Astrocyte (in vitro differentiated cells and primary cell): Measurements from ENCODE around the gene HSPG2. TPM values are rescaled to one million over a fixed set of nuclear protein-coding genes. Genes with fewer than 3 reads are reported as not detected.

Experiments used
- DNase-seq: peaks from one replicate; pipeline ENCODE4 v3.0.0-alpha.2; 2010; ENCODE audit warnings: low read depth
- FAIRE-seq: peaks from 2 replicates; lab custom pipeline; 2011; peaks lifted over from hg19 to GRCh38; lab: Jason Lieb, UNC
- H2AFZ ChIP-seq: 2 replicates; pipeline ENCODE4 v1.6.0; 2012; ENCODE audit warnings: low read depth, low read length, inconsistent platforms
- H3K27ac ChIP-seq: 2 replicates; pipeline ENCODE4 v1.5.1; 2011; ENCODE audit warnings: low read depth, low read length, inconsistent platforms
- H3K27me3 ChIP-seq: 2 replicates; pipeline ENCODE4 v1.6.0; 2011; ENCODE audit warnings: low read length, inconsistent platforms; ENCODE audit not compliant: insufficient read depth
- H3K36me3 ChIP-seq: 2 replicates; pipeline ENCODE4 v1.5.1; 2011; ENCODE audit warnings: low read length, inconsistent platforms; ENCODE audit not compliant: insufficient read depth
- H3K4me1 ChIP-seq: 2 replicates; pipeline ENCODE4 v1.5.1; 2011; ENCODE audit warnings: low read length, inconsistent platforms; ENCODE audit not compliant: insufficient read depth
- H3K4me2 ChIP-seq: 2 replicates; pipeline ENCODE4 v1.6.0; 2012; ENCODE audit warnings: low read length, inconsistent platforms
- H3K4me3 ChIP-seq: 2 replicates; pipeline ENCODE4 v1.5.1; 2011; ENCODE audit warnings: low read depth, mild to moderate bottlenecking, low read length, inconsistent platforms; ENCODE audit not compliant: insufficient read depth
- H3K79me2 ChIP-seq: 2 replicates; pipeline ENCODE4 v1.6.0; 2012; ENCODE audit warnings: mild to moderate bottlenecking, low read length, inconsistent platforms; ENCODE audit not compliant: insufficient read depth
- H3K9ac ChIP-seq: 2 replicates; pipeline ENCODE4 v1.6.0; 2012; ENCODE audit warnings: mild to moderate bottlenecking, low read length, inconsistent platforms
- H3K9me3 ChIP-seq: 2 replicates; pipeline ENCODE4 v1.5.1; 2012; ENCODE audit warnings: low read depth, mild to moderate bottlenecking, low read length, inconsistent platforms; ENCODE audit not compliant: insufficient read depth
- H4K20me1 ChIP-seq: 2 replicates; pipeline ENCODE4 v1.6.0; 2012; ENCODE audit warnings: low read length, inconsistent platforms; ENCODE audit not compliant: insufficient read depth
- H3K27ac Mint-ChIP-seq: one replicate; pipeline ENCODE4 v1.8.0; 2021; ENCODE audit warnings: mild to moderate bottlenecking, mixed read lengths; ENCODE audit not compliant: unreplicated experiment
- H3K27me3 Mint-ChIP-seq: one replicate; pipeline ENCODE4 v1.8.0; 2021; ENCODE audit warnings: low read depth, mixed read lengths; ENCODE audit not compliant: unreplicated experiment
- H3K36me3 Mint-ChIP-seq: one replicate; pipeline ENCODE4 v1.8.0; 2021; ENCODE audit warnings: low read depth, mixed read lengths; ENCODE audit not compliant: unreplicated experiment
- H3K4me1 Mint-ChIP-seq: one replicate; pipeline ENCODE4 v1.8.0; 2021; ENCODE audit warnings: low read depth, mixed read lengths; ENCODE audit not compliant: unreplicated experiment
- H3K4me3 Mint-ChIP-seq: one replicate; pipeline ENCODE4 v1.8.0; 2021; ENCODE audit warnings: mild to moderate bottlenecking, moderate library complexity, mixed read lengths; ENCODE audit not compliant: unreplicated experiment
- H3K9me3 Mint-ChIP-seq: one replicate; pipeline ENCODE4 v1.8.0; 2021; ENCODE audit warnings: mild to moderate bottlenecking, mixed read lengths; ENCODE audit not compliant: unreplicated experiment
- EZH2 ChIP-seq: IDR thresholded peaks from 2 replicates; pipeline ENCODE4 v1.6.1; 2012; ENCODE audit warnings: mild to moderate bottlenecking, low read length, inconsistent platforms; ENCODE audit not compliant: insufficient read depth
- total RNA-seq: library from RNA; stranded (reverse); gene quantifications from 2 replicates; pipeline ENCODE4 v1.2.1, GENCODE V29; 2021
- TF ChIP-seq, protein P1 (sequence below): IDR thresholded peaks from 2 replicates; pipeline ENCODE4 v1.5.1; 2011; ENCODE audit warnings: low read depth, mild to moderate bottlenecking, inconsistent platforms, low read length, moderate library complexity; ENCODE audit not compliant: insufficient read depth

The HSPG2 gene
- total RNA-seq, 1 donor from 2014 or later: 249 TPM

DNA sequence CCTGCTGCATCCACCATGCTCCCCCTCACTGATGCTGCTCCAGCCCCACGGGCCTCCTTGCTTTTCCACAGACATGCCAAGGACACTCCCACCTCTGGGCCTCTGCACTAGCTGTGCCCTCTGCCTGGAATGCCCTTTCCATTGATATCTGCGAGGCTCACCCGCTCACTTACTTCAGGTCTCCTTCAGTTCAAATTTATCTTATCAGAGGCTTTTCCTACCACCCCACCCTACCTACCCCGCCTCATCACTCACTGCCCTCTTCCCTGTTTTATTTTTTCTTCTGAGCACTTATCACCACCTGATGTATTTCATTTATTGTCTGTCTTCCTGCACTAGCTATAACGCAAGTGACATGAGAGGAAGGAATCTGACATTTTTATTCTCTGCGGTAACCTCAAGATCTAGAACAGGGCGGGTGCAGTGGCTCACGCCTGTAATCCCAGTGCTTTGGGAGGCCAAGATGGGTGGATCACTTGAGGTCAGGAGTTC lies 7.0 kb downstream of the HSPG2 start:
- H3K27ac Mint-ChIP-seq: peak overlapping the region; percentile 94
- H3K36me3 Mint-ChIP-seq: peaks cover 15% of the 10 kb centered on the region
- H3K27me3 Mint-ChIP-seq: no peaks in the 10 kb centered on the region
- peaks cover 4% of the 10 kb centered on the region for H3K36me3 ChIP-seq
- peaks cover 47% of the 10 kb centered on the region for H3K4me1 Mint-ChIP-seq
- H3K4me1 ChIP-seq: peaks cover 62% of the 10 kb centered on the region
- no peak overlapping the region for H3K4me2 ChIP-seq
- peak overlapping the region; percentile 65 for H3K4me3 Mint-ChIP-seq
- no peak overlapping the region for H2AFZ ChIP-seq
- no peak for FAIRE-seq
- no peak for DNase-seq
- peak overlapping the region; percentile 73 for H3K9ac ChIP-seq
- TF ChIP-seq EZH2: no peak
- TF ChIP-seq, protein P1, sequence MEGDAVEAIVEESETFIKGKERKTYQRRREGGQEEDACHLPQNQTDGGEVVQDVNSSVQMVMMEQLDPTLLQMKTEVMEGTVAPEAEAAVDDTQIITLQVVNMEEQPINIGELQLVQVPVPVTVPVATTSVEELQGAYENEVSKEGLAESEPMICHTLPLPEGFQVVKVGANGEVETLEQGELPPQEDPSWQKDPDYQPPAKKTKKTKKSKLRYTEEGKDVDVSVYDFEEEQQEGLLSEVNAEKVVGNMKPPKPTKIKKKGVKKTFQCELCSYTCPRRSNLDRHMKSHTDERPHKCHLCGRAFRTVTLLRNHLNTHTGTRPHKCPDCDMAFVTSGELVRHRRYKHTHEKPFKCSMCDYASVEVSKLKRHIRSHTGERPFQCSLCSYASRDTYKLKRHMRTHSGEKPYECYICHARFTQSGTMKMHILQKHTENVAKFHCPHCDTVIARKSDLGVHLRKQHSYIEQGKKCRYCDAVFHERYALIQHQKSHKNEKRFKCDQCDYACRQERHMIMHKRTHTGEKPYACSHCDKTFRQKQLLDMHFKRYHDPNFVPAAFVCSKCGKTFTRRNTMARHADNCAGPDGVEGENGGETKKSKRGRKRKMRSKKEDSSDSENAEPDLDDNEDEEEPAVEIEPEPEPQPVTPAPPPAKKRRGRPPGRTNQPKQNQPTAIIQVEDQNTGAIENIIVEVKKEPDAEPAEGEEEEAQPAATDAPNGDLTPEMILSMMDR: no peak
- peaks cover 38% of the 10 kb centered on the region for H4K20me1 ChIP-seq
- H3K9me3 Mint-ChIP-seq: no peaks in the 10 kb centered on the region
- H3K79me2 ChIP-seq: peaks cover 97% of the 10 kb centered on the region
- peak overlapping the region; percentile 85 for H3K27ac ChIP-seq
- H3K4me3 ChIP-seq: no peak overlapping the region
- no peaks in the 10 kb centered on the region for H3K9me3 ChIP-seq
- H3K27me3 ChIP-seq: no peaks in the 10 kb centered on the region

DNA sequence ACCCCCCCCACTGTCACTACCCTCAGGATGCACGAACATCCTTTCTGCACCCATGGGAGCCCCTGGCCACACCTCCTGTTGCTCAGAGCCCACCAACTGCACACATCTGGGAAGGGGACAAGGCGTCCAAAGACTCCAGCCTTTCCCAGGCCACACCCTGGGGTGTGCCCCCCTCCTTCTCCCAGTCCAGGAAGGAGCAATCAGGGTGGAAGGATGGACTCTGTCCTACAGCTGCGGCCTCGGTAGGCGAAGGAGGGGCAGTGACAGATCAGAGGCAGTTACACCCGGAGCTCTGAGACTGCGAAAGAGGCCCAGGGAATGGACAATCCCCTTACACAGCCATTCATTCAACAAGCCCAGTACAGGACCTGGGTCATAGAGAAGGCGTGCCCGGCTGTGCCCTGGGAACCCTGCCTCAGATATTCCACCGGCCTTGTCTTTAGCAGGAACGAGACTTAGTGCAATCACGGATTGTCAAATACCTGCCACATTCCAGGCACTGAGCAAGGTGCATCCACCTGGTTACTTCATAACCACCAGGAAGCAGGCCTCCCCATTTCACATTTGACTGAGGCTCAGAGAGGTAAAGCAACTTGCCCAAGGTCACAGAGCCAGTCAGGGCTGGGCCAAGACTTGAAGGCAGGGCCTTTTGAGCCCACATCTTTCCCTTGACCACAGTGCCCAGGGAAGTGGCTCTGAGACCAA lies 9.4 kb downstream of the HSPG2 start:
- peak overlapping the region; percentile 61 for H3K27ac ChIP-seq
- H3K4me1 Mint-ChIP-seq: peaks cover 48% of the 10 kb centered on the region
- TF ChIP-seq EZH2: no peak
- TF ChIP-seq, protein P1: no peak
- peak overlapping the region; percentile 41 for H3K27ac Mint-ChIP-seq
- H3K4me1 ChIP-seq: peaks cover 55% of the 10 kb centered on the region
- no peaks in the 10 kb centered on the region for H3K9me3 Mint-ChIP-seq
- peaks cover 4% of the 10 kb centered on the region for H3K36me3 ChIP-seq
- no peak for FAIRE-seq
- peaks cover 33% of the 10 kb centered on the region for H4K20me1 ChIP-seq
- peaks cover 26% of the 10 kb centered on the region for H3K36me3 Mint-ChIP-seq
- no peaks in the 10 kb centered on the region for H3K9me3 ChIP-seq
- peak overlapping the region; percentile 60 for H3K9ac ChIP-seq
- no peak overlapping the region for H3K4me3 ChIP-seq
- no peaks in the 10 kb centered on the region for H3K27me3 ChIP-seq
- peak overlapping the region; percentile 53 for H3K4me2 ChIP-seq
- no peak for DNase-seq
- H3K79me2 ChIP-seq: peaks cover 94% of the 10 kb centered on the region
- no peak overlapping the region for H2AFZ ChIP-seq
- no peaks in the 10 kb centered on the region for H3K27me3 Mint-ChIP-seq
- H3K4me3 Mint-ChIP-seq: no peak overlapping the region
